ENCODE measurements around the gene ELANE.

The ELANE gene

DNA sequence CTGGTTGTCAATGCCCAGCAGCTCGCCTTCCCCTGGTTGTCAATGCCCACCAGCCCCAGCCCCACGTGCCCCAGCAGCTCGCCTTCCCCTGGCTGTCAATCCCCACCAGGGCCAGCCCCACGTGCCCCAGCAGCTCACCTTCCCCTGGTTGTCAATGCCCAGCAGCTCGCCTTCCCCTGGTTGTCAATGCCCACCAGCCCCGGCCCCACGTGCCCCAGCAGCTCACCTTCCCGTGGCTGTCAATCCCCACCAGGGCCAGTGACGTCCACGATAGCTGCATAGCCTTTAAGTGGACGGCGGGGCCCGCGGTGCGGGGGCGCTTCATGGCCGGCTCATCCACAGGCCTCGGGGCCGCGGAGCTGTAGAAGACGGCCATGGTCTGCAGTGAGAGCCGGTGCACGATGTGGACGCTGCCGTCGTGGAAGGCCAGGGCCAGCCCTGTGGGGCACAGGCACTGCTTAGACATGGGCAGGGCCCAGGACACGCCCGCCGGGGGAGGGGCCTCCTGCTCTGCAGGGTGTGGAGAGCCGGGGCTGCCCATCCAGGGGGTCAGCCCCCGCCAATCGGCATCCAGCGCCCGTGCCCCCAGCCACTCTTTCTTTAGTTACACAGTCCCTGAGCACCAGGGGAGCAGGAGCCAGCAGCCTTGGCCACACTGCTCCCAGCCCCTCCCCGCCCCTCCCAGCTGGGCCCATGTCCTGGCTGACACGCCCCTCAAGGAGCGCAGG lies 27.8 kb downstream of the ELANE start:
- no peak overlapping the region for H3K4me3 ChIP-seq (ENCODE audit: low read depth in 1 of 2, low read length in 2 of 2)
- no peak for DNase-seq
- H3K79me2 ChIP-seq (ENCODE audit: insufficient read depth, low read length), result no peaks in the 10 kb centered on the region
- H3K36me3 ChIP-seq (ENCODE audit: insufficient read depth, low read length), result peaks cover 68% of the 10 kb centered on the region
- no peak overlapping the region for H2AFZ ChIP-seq (ENCODE audit: low read depth, low read length)
- no peaks in the 10 kb centered on the region for H3K27me3 ChIP-seq (ENCODE audit: insufficient read depth, low read length, poor library complexity)
- no peaks in the 10 kb centered on the region; the same call in 1 of the 2 replicates for H4K20me1 ChIP-seq (ENCODE audit: insufficient read depth, low read length)
- no peak for TF ChIP-seq EZH2 (IDR thresholded peaks at IDR 0.05; ENCODE audit: borderline replicate concordance, low read depth, low read length, severe bottlenecking)
- TF ChIP-seq, protein P1, sequence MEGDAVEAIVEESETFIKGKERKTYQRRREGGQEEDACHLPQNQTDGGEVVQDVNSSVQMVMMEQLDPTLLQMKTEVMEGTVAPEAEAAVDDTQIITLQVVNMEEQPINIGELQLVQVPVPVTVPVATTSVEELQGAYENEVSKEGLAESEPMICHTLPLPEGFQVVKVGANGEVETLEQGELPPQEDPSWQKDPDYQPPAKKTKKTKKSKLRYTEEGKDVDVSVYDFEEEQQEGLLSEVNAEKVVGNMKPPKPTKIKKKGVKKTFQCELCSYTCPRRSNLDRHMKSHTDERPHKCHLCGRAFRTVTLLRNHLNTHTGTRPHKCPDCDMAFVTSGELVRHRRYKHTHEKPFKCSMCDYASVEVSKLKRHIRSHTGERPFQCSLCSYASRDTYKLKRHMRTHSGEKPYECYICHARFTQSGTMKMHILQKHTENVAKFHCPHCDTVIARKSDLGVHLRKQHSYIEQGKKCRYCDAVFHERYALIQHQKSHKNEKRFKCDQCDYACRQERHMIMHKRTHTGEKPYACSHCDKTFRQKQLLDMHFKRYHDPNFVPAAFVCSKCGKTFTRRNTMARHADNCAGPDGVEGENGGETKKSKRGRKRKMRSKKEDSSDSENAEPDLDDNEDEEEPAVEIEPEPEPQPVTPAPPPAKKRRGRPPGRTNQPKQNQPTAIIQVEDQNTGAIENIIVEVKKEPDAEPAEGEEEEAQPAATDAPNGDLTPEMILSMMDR (IDR thresholded peaks at IDR 0.05; ENCODE audit: borderline replicate concordance, extremely low read depth, low read length, poor library complexity, severe bottlenecking), result no peak
- no peaks in the 10 kb centered on the region for H3K9me3 ChIP-seq (ENCODE audit: insufficient read depth, low read length, severe bottlenecking)
- H3K27ac ChIP-seq (ENCODE audit: low read length), result no peak overlapping the region
- no peak overlapping the region for H3K4me2 ChIP-seq (ENCODE audit: insufficient read depth, low read length)
- ATAC-seq (ENCODE audit: insufficient read depth, low read depth), result no peak
- H3K9ac ChIP-seq (ENCODE audit: low read depth, low read length), result no peak overlapping the region
- no peaks in the 10 kb centered on the region for H3K4me1 ChIP-seq (ENCODE audit: insufficient read depth, low read length)

DNA sequence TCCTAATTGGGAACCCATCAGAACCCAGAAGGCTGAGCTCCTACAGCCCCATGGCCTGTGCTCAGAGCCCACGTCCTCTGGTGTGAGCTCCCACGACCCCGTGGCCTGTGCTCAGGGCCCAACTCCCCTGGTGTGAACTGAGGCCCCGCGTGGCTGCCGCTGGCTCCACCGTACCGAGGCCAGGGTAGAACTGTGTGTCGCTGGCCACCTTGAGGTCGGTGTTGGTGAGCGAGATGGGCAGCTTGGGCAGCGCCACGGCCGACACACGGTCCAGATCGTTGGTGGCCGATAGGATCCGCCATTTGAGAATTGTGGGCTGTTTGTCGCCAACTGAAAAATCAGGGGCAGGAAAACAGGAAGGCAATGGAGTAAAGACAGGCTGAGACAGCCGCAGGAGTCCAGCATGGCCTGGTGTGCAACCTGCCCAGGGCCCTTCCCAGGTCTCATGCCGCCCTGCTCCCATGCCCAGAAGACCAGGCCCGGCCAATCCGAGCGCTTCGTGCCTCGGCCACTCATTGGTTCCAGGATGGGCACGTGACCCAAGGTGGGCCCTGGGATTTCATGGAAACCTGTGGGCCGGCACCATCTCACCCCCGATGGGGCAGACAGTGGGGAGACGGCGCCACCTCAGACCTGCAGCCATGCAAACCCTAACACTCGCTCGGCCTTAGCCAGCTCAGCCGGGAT lies 29.4 kb downstream of the ELANE start:
- TF ChIP-seq, protein P1 (IDR thresholded peaks at IDR 0.05; ENCODE audit: borderline replicate concordance, extremely low read depth, low read length, poor library complexity, severe bottlenecking), result no peak
- TF ChIP-seq EZH2 (IDR thresholded peaks at IDR 0.05; ENCODE audit: borderline replicate concordance, low read depth, low read length, severe bottlenecking), result no peak
- peaks cover 69% of the 10 kb centered on the region for H3K36me3 ChIP-seq (ENCODE audit: insufficient read depth, low read length)
- H3K27me3 ChIP-seq (ENCODE audit: insufficient read depth, low read length, poor library complexity), result no peaks in the 10 kb centered on the region
- no peak overlapping the region for H3K4me3 ChIP-seq (ENCODE audit: low read depth in 1 of 2, low read length in 2 of 2)
- no peaks in the 10 kb centered on the region for H3K9me3 ChIP-seq (ENCODE audit: insufficient read depth, low read length, severe bottlenecking)
- H3K4me1 ChIP-seq (ENCODE audit: insufficient read depth, low read length), result no peaks in the 10 kb centered on the region
- ATAC-seq (ENCODE audit: insufficient read depth, low read depth), result no peak
- no peak overlapping the region for H3K27ac ChIP-seq (ENCODE audit: low read length)
- H2AFZ ChIP-seq (ENCODE audit: low read depth, low read length), result no peak overlapping the region
- no peak overlapping the region for H3K4me2 ChIP-seq (ENCODE audit: insufficient read depth, low read length)
- H3K9ac ChIP-seq (ENCODE audit: low read depth, low read length), result no peak overlapping the region
- H3K79me2 ChIP-seq (ENCODE audit: insufficient read depth, low read length), result no peaks in the 10 kb centered on the region
- peaks cover 5% of the 10 kb centered on the region; the same call in 1 of the 2 replicates for H4K20me1 ChIP-seq (ENCODE audit: insufficient read depth, low read length)
- DNase-seq, result no peak

DNA sequence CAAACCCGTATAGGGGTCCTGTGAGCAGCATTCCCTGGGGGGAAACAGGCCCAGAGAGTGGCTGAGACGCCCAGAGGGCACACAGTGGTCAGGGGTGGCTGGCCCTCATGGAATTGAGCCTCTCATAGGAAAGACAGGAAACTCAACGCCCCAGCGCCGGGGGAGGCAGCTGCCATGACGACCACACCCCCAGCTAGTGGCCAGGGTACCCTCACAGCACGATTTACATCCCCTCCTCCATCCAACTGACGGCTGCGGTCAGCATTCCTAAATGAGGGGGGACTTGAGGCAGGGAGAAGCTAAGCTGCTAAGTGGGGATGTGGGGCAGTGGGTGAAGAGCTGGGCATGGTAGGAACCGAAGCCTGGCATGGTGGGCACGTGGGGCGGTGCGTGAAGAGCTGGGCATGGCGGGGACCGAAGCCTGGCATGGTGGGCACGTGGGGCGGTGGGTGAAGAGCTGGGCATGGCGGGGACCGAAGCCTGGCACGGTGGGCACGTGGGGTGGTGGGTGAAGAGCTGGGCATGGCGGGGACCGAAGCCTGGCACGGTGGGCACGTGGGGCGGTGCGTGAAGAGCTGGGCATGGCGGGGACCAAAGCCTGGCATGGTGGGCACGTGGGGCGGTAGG lies 30.9 kb downstream of the ELANE start:
- peaks cover 76% of the 10 kb centered on the region for H3K36me3 ChIP-seq (ENCODE audit: insufficient read depth, low read length)
- H3K4me3 ChIP-seq (ENCODE audit: low read depth in 1 of 2, low read length in 2 of 2), result no peak overlapping the region
- H3K27me3 ChIP-seq (ENCODE audit: insufficient read depth, low read length, poor library complexity), result no peaks in the 10 kb centered on the region
- H3K9me3 ChIP-seq (ENCODE audit: insufficient read depth, low read length, severe bottlenecking), result no peaks in the 10 kb centered on the region
- H4K20me1 ChIP-seq (ENCODE audit: insufficient read depth, low read length), result peaks cover 5% of the 10 kb centered on the region; the same call in 1 of the 2 replicates
- H3K9ac ChIP-seq (ENCODE audit: low read depth, low read length), result no peak overlapping the region
- H3K27ac ChIP-seq (ENCODE audit: low read length), result no peak overlapping the region
- DNase-seq (no peak), ATAC-seq (ENCODE audit: insufficient read depth, low read depth) (no peak)
- H2AFZ ChIP-seq (ENCODE audit: low read depth, low read length), result no peak overlapping the region
- no peaks in the 10 kb centered on the region for H3K79me2 ChIP-seq (ENCODE audit: insufficient read depth, low read length)
- H3K4me2 ChIP-seq (ENCODE audit: insufficient read depth, low read length), result no peak overlapping the region
- H3K4me1 ChIP-seq (ENCODE audit: insufficient read depth, low read length), result no peaks in the 10 kb centered on the region
- TF ChIP-seq EZH2 (IDR thresholded peaks at IDR 0.05; ENCODE audit: borderline replicate concordance, low read depth, low read length, severe bottlenecking), result no peak
- TF ChIP-seq, protein P1 (IDR thresholded peaks at IDR 0.05; ENCODE audit: borderline replicate concordance, extremely low read depth, low read length, poor library complexity, severe bottlenecking), result no peak
